Right kidney (tissue), 9 donors: ENCODE measurements around the gene RAB3C.
"Not testable (repeated sequence)": the region's sequence is repeated elsewhere in the genome, so short reads cannot be mapped to it uniquely, and the experiment has no call there.

ENCODE experiments used
- DNase-seq: peaks from one replicate; pipeline ENCODE4 v3.0.0-alpha.2; 2016
- long read RNA-seq, 8 donors: transcript quantifications; one replicate each; lab custom pipeline, GENCODE V29; 2026

Gene RAB3C
- long read RNA-seq, donor 1, result 0 reads
- long read RNA-seq, donor 2, full-length matches to known transcripts, result 1 of 1 reads
- long read RNA-seq, donor 2, partial matches to known transcripts, result 0 of 1 reads
- long read RNA-seq, donor 2, other reads (novel, unspliced or antisense), result 0 of 1 reads
- long read RNA-seq, donor 3, result 0 reads
- long read RNA-seq, donor 4, result 0 reads
- long read RNA-seq, donor 5, result 0 reads
- long read RNA-seq, donor 6, result 0 reads
- long read RNA-seq, donor 7, result 0 reads
- long read RNA-seq, donor 8, result 0 reads

DNA sequence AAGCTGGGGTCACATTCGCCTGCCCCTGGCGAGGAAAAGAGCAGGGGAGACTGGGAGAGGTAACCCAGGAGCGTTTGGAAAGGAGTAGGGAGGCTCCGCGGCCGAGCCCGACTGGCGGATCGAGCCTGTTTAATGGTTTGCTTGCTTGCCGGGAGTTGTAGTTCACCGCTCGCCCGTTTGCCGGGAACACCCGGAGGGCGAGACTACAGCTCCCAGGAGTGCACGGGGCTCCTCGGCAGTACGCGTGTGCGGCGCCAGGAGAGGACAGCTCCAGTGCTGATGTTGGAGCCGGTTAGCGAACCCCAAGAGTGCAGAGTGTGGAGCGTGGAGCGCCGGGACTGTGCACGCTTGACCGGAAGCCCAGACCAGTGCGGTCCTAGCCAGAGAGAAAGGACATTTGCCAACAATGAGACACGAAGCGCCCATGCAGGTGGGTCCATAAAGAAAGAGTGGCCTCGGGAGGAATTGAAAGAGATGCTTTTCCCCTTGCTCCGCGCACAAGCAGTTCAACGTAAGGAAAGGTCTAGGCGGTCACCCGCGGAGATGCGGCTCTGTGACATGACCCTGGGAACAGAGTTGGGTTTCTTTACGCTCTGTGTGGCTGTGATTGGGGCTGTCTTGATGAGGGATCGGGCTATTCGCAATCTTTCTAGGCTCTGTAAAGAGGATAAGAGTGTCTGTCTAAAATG, at the start of gene RAB3C:
TSS of gene RAB3C (plus strand) at position 273 of the 689 bp plus-strand sequence. CDS start at position 407, 134 bp downstream.
- DNase-seq, result peak; percentile 72

DNA sequence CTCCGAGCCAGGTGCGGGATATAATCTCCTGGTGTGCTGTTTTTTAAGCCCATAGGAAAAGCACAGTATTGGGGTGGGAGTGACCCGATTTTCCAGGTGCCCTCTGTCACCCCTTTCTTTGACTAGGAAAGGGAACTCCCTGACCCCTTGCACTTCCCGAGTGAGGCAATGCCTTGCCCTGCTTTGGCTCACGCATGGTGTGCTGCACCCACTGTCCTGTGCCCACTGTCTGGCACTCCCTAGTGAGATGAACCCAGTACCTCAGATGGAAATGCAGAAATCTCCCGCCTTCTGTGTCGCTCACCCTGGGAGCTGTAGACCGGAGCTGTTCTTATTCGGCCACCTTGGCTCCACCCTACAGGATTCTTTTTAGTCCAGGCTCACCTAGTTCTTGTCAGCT, 40.9 kb upstream of the RAB3C start:
- DNase-seq, result not testable (repeated sequence)

GRCh38 chr5:58542709-58543108, 40.2 kb upstream of the RAB3C start:
- DNase-seq, result no peak

DNA sequence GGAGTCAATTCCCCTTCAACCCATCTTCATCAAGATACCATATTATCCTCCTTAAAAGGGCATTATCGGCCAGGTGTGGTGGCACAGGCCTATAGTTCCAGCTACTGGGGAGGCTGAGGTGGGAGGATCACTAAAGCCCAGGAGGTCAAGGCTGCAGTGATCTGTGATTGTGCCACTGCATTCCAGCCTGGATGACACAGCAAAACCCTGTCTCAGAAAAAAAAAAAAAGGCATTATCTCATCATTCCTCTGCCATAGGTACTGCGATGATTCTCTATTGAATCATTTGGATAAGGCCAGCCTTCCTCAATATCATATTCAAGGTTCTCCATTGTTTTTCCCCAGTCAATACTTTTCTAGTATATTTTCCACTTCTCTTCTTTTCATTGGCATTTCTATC, 39.2 kb upstream of the RAB3C start:
- DNase-seq, result no peak

GRCh38 chr5:58544195-58544594, 38.7 kb upstream of the RAB3C start:
- no peak for DNase-seq

- no peak for DNase-seq
These were observed 37.9 kb upstream of the RAB3C start for GRCh38 chr5:58544926-58545325.

GRCh38 chr5:58545912-58546311, 37.0 kb upstream of the RAB3C start:
- no peak for DNase-seq

- no peak for DNase-seq
These were observed 34.8 kb upstream of the RAB3C start for GRCh38 chr5:58548068-58548467.

GRCh38 chr5:58551492-58551891, 31.4 kb upstream of the RAB3C start:
- DNase-seq, result no peak

DNA sequence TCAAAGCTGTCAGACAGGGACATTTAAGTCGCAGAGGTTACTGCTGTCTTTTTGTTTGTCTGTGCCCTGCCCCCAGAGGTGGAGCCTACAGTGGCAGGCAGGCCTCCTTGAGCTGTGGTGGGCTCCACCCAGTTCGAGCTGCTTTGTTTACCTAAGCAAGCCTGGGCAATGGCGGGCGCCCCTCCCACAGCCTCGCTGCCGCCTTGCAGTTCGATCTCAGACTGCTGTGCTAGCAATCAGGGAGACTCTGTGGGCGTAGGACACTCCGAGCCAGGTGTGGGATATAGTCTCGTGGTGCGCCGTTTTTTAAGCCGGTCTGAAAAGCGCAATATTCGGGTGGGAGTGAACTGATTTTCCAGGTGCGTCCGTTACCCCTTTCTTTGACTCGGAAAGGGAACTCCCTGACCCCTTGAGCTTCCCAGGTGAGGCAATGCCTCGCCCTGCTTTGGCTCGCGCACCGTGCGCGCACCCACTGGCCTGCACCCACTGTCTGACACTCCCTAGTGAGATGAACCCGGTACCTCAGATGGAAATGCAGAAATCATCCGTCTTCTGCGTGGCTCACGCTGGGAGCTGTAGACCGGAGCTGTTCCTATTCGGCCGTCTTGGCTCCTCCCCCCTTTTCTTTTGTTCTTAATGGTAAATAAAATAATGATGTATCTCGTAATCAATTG, 25.1 kb upstream of the RAB3C start:
- DNase-seq, result not testable (repeated sequence)

DNA sequence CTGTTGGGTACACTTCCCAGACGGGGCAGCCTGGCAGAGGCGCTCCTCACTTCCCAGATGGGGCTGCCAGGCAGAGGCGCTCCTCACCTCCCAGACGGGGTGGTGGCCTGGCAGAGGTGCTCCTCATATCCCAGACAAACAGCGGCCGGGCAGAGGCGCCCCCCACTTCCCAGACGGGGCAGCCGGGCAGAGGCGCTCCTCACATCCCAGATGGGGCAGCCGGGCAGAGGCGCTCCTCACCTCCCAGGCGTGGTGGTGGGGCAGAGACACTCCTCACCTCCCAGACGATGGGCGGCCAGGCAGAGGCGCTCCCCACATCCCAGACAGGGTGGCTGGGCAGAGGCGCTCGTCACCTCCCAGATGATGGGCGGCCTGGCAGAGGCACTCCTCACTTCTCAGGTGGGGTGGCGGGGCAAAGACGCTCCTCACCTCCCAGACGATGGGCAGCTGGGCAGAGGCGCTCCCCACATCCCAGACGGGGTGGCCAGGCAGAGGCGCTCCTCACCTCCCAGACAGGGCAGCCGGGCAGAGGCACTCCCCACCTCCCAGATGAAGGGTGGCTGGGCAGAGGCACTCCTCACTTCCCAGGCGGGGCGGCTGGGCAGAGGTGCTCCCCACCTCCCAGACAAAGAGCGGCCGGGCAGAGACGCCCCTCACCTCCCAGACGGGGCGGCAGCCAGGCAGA, 19.7 kb upstream of the RAB3C start:
- DNase-seq, result not testable (repeated sequence)

- DNase-seq, result not testable (repeated sequence)
These were observed 18.6 kb upstream of the RAB3C start for GRCh38 chr5:58564043-58564832.

DNA sequence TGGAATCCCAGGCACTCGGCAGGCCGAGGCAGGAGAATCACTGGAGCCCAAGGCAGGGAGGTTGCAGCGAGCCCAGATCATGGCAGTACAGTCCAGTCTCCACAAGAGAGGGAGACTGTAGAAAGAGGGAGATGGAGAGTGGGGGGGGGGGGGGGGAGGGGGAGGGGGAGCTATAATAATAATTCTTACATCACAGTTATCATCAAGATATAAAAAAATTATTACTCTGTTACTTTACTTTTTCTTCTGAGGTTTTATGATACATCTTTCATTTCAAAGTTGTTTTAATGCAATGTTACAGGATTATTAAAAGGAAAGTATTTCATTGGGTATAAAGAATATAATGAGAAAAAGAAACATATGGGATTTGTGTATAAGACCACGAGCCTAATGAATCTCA, 17.8 kb upstream of the RAB3C start:
- no peak for DNase-seq

- DNase-seq, result no peak
These were observed 11.4 kb upstream of the RAB3C start for GRCh38 chr5:58571501-58571900.

- not testable (repeated sequence) for DNase-seq
These were observed 9.9 kb upstream of the RAB3C start for GRCh38 chr5:58572973-58573372.

DNA sequence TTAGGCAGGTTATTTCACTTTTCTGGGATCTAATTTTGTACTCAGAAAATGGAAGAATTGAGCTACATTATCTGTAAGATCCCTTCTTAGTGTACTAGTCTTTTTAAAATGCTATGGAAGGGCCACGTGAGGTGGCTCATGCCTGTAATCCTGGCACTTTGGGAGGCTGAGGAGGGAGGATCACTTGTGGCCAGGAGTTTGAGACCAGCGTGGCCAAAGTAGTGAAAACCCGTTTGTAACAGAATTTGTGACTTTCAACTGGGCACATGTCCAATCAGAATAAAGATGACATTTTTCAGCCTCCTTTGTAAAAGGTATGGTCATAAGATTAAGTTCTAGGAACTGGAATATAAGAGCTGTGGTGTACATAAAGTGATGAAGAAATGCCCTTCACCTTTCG, 3.1 kb upstream of the RAB3C start:
- DNase-seq, result no peak

GRCh38 chr5:58582019-58582802, 664 bp upstream of the RAB3C start:
- no peak for DNase-seq

- no peak for DNase-seq
These were observed 13.1 kb downstream of the RAB3C start for GRCh38 chr5:58595952-58596351.

DNA sequence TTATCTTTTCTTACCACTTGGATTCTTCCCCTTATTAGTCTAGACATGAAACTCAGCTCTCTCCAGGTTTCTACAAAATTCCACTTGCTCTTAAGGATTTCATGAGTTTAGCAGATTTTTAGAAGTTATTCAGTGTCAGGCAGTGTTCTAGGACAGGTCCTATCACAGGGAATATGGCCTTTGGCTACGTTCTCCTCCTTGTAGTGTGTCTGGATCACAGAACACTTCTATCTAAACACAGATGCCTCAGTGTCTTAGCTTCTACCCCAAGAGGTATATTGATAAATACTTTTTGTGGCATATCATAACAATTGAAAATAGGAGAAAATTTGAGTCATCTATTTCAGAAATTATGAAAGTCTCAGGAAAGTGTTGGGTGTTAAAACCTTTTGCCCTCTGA, 15.6 kb downstream of the RAB3C start:
- DNase-seq, result no peak

DNA sequence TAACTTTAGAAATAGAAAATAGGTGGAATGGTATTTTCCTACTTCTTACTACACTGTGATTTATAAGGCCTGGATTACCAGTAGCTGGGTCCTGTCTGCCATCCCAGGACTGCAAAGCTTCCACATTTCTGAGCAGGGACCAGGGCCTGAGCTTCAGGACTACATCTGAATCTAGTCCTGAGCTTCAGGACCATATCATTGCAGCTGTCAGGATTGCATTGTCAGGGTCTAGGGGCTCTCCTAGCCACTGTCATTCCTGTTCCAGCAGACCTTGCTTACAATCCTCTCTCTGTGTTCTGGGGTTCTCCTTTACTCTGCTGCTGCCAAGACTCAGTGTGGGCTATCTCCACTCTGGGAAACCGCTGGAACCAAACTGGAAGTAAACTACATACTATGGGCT, 16.3 kb downstream of the RAB3C start:
- no peak for DNase-seq

- DNase-seq, result not testable (repeated sequence)
These were observed 17.7 kb downstream of the RAB3C start for GRCh38 chr5:58600613-58601012.
